ENCODE results near the gene ZDHHC17.

ZDHHC17 gene

GRCh38 chr12:76740501-76740900, 23.4 kb upstream of the ZDHHC17 start:
- no peak overlapping the region for H3K18ac ChIP-seq (ENCODE audit: low read depth in 1 of 2, low read length in 2 of 2)
- no peaks in the 10 kb centered on the region for H3K4me1 ChIP-seq (ENCODE audit: control insufficient read depth, insufficient read depth, low read depth, low read length)
- H3K79me1 ChIP-seq (replicated peaks; ENCODE audit: low read length, poor library complexity, severe bottlenecking): no peaks in the 10 kb centered on the region
- no peak overlapping the region for H2BK12ac ChIP-seq (ENCODE audit: low read length in 2 of 2)
- H3K23ac ChIP-seq (ENCODE audit: low read length in 2 of 2): no peak overlapping the region
- WGBS: 98% methylated on average over 8 of the region's 8 CpGs
- no peak overlapping the region for H3K4me3 ChIP-seq (ENCODE audit: insufficient read depth in 1 of 2, low read depth in 1 of 2, low read length in 2 of 2)
- H3K36me3 ChIP-seq (ENCODE audit: control insufficient read depth in 1 of 2, insufficient read depth in 2 of 2, low read depth in 1 of 2, low read length in 2 of 2): no peaks in the 10 kb centered on the region
- no peak overlapping the region for H2BK15ac ChIP-seq (ENCODE audit: low read depth, poor library complexity, severe bottlenecking)
- H3K27ac ChIP-seq (ENCODE audit: low read length, poor library complexity, severe bottlenecking): no peak overlapping the region
- no peak overlapping the region for H2BK5ac ChIP-seq (ENCODE audit: low read depth, low read length, poor library complexity, severe bottlenecking)
- H3K4me2 ChIP-seq (ENCODE audit: low read length, poor library complexity, severe bottlenecking): no peak overlapping the region
- no peaks in the 10 kb centered on the region for H3K27me3 ChIP-seq (ENCODE audit: control insufficient read depth in 1 of 2, insufficient read depth in 1 of 2, low read length in 2 of 2)
- H2AK5ac ChIP-seq (ENCODE audit: low read length, severe bottlenecking): no peak overlapping the region
- H3K9me3 ChIP-seq (ENCODE audit: control insufficient read depth, low read length): peaks cover 3% of the 10 kb centered on the region
- no peak overlapping the region for H2BK120ac ChIP-seq (ENCODE audit: low read depth, low read length)
- H3K14ac ChIP-seq (ENCODE audit: low read length in 2 of 2): no peak overlapping the region
- no peak overlapping the region for H4K91ac ChIP-seq (ENCODE audit: low read length)
- no peak overlapping the region for H4K8ac ChIP-seq (ENCODE audit: low read length)
- no peak overlapping the region for H2AFZ ChIP-seq (ENCODE audit: low read depth, low read length)
- DNase-seq: no peak
- H3K4ac ChIP-seq (ENCODE audit: low read depth in 1 of 2, low read length in 2 of 2): no peak overlapping the region
- H3K9ac ChIP-seq (ENCODE audit: low read length): no peak overlapping the region

GRCh38 chr12:76745343-76745742, 18.6 kb upstream of the ZDHHC17 start:
- Histone ChIP-seq H4K91ac (ENCODE audit: low read length) (no peak overlapping the region), H2BK120ac (ENCODE audit: low read depth, low read length) (no peak overlapping the region), H2BK5ac (ENCODE audit: low read depth, low read length, poor library complexity, severe bottlenecking) (no peak overlapping the region), H3K9me3 (ENCODE audit: control insufficient read depth, low read length) (no peaks in the 10 kb centered on the region), H3K79me1 (replicated peaks; ENCODE audit: low read length, poor library complexity, severe bottlenecking) (no peaks in the 10 kb centered on the region), H2BK12ac (ENCODE audit: low read length in 2 of 2) (no peak overlapping the region), H2BK15ac (ENCODE audit: low read depth, poor library complexity, severe bottlenecking) (no peak overlapping the region), H3K18ac (ENCODE audit: low read depth in 1 of 2, low read length in 2 of 2) (no peak overlapping the region), H3K36me3 (ENCODE audit: control insufficient read depth in 1 of 2, insufficient read depth in 2 of 2, low read depth in 1 of 2, low read length in 2 of 2) (no peaks in the 10 kb centered on the region), H3K4ac (ENCODE audit: low read depth in 1 of 2, low read length in 2 of 2) (no peak overlapping the region), H3K4me3 (ENCODE audit: insufficient read depth in 1 of 2, low read depth in 1 of 2, low read length in 2 of 2) (no peak overlapping the region), H2AFZ (ENCODE audit: low read depth, low read length) (no peak overlapping the region), H3K27ac (ENCODE audit: low read length, poor library complexity, severe bottlenecking) (no peak overlapping the region), H4K8ac (ENCODE audit: low read length) (no peak overlapping the region), H3K14ac (ENCODE audit: low read length in 2 of 2) (no peak overlapping the region), H3K9ac (ENCODE audit: low read length) (no peak overlapping the region), H3K4me1 (ENCODE audit: control insufficient read depth, insufficient read depth, low read depth, low read length) (no peaks in the 10 kb centered on the region), H2AK5ac (ENCODE audit: low read length, severe bottlenecking) (no peak overlapping the region), H3K27me3 (ENCODE audit: control insufficient read depth in 1 of 2, insufficient read depth in 1 of 2, low read length in 2 of 2) (no peaks in the 10 kb centered on the region), H3K23ac (ENCODE audit: low read length in 2 of 2) (no peak overlapping the region), H3K4me2 (ENCODE audit: low read length, poor library complexity, severe bottlenecking) (no peak overlapping the region)
- 100% methylated on average over 1 of the region's 2 CpGs for WGBS
- DNase-seq: no peak

- Histone ChIP-seq H3K79me1 (replicated peaks; ENCODE audit: low read length, poor library complexity, severe bottlenecking) (no peaks in the 10 kb centered on the region), H3K36me3 (ENCODE audit: control insufficient read depth in 1 of 2, insufficient read depth in 2 of 2, low read depth in 1 of 2, low read length in 2 of 2) (no peaks in the 10 kb centered on the region), H3K4me1 (ENCODE audit: control insufficient read depth, insufficient read depth, low read depth, low read length) (no peaks in the 10 kb centered on the region), H3K27me3 (ENCODE audit: control insufficient read depth in 1 of 2, insufficient read depth in 1 of 2, low read length in 2 of 2) (no peaks in the 10 kb centered on the region), H3K27ac (ENCODE audit: low read length, poor library complexity, severe bottlenecking) (no peak overlapping the region), H2BK5ac (ENCODE audit: low read depth, low read length, poor library complexity, severe bottlenecking) (no peak overlapping the region), H4K91ac (ENCODE audit: low read length) (no peak overlapping the region), H4K8ac (ENCODE audit: low read length) (no peak overlapping the region), H3K9me3 (ENCODE audit: control insufficient read depth, low read length) (no peaks in the 10 kb centered on the region), H2BK120ac (ENCODE audit: low read depth, low read length) (no peak overlapping the region), H3K9ac (ENCODE audit: low read length) (no peak overlapping the region), H3K23ac (ENCODE audit: low read length in 2 of 2) (no peak overlapping the region), H2BK15ac (ENCODE audit: low read depth, poor library complexity, severe bottlenecking) (no peak overlapping the region), H2AK5ac (ENCODE audit: low read length, severe bottlenecking) (no peak overlapping the region), H3K4ac (ENCODE audit: low read depth in 1 of 2, low read length in 2 of 2) (no peak overlapping the region), H2BK12ac (ENCODE audit: low read length in 2 of 2) (no peak overlapping the region), H2AFZ (ENCODE audit: low read depth, low read length) (no peak overlapping the region), H3K4me2 (ENCODE audit: low read length, poor library complexity, severe bottlenecking) (no peak overlapping the region), H3K18ac (ENCODE audit: low read depth in 1 of 2, low read length in 2 of 2) (no peak overlapping the region), H3K4me3 (ENCODE audit: insufficient read depth in 1 of 2, low read depth in 1 of 2, low read length in 2 of 2) (no peak overlapping the region), H3K14ac (ENCODE audit: low read length in 2 of 2) (no peak overlapping the region)
- WGBS: 75% methylated on average over 1 of the region's 1 CpG
- DNase-seq: no peak
These were observed 17.4 kb upstream of the ZDHHC17 start for GRCh38 chr12:76746516-76746915.

GRCh38 chr12:76747245-76747644, 16.7 kb upstream of the ZDHHC17 start:
- H4K8ac ChIP-seq (ENCODE audit: low read length): no peak overlapping the region
- no peaks in the 10 kb centered on the region for H3K79me1 ChIP-seq (replicated peaks; ENCODE audit: low read length, poor library complexity, severe bottlenecking)
- no peaks in the 10 kb centered on the region for H3K9me3 ChIP-seq (ENCODE audit: control insufficient read depth, low read length)
- H3K18ac ChIP-seq (ENCODE audit: low read depth in 1 of 2, low read length in 2 of 2): no peak overlapping the region
- no peak overlapping the region for H2AK5ac ChIP-seq (ENCODE audit: low read length, severe bottlenecking)
- no peak overlapping the region for H4K91ac ChIP-seq (ENCODE audit: low read length)
- no peak overlapping the region for H2BK120ac ChIP-seq (ENCODE audit: low read depth, low read length)
- no peak overlapping the region for H3K23ac ChIP-seq (ENCODE audit: low read length in 2 of 2)
- 100% methylated on average over 2 of the region's 2 CpGs for WGBS
- no peak overlapping the region for H2AFZ ChIP-seq (ENCODE audit: low read depth, low read length)
- H3K36me3 ChIP-seq (ENCODE audit: control insufficient read depth in 1 of 2, insufficient read depth in 2 of 2, low read depth in 1 of 2, low read length in 2 of 2): no peaks in the 10 kb centered on the region
- DNase-seq: no peak
- H3K4ac ChIP-seq (ENCODE audit: low read depth in 1 of 2, low read length in 2 of 2): no peak overlapping the region
- no peak overlapping the region for H3K4me2 ChIP-seq (ENCODE audit: low read length, poor library complexity, severe bottlenecking)
- no peak overlapping the region for H2BK5ac ChIP-seq (ENCODE audit: low read depth, low read length, poor library complexity, severe bottlenecking)
- no peak overlapping the region for H3K9ac ChIP-seq (ENCODE audit: low read length)
- no peak overlapping the region for H3K4me3 ChIP-seq (ENCODE audit: insufficient read depth in 1 of 2, low read depth in 1 of 2, low read length in 2 of 2)
- H3K14ac ChIP-seq (ENCODE audit: low read length in 2 of 2): no peak overlapping the region
- H2BK15ac ChIP-seq (ENCODE audit: low read depth, poor library complexity, severe bottlenecking): no peak overlapping the region
- no peaks in the 10 kb centered on the region for H3K4me1 ChIP-seq (ENCODE audit: control insufficient read depth, insufficient read depth, low read depth, low read length)
- no peak overlapping the region for H2BK12ac ChIP-seq (ENCODE audit: low read length in 2 of 2)
- no peaks in the 10 kb centered on the region for H3K27me3 ChIP-seq (ENCODE audit: control insufficient read depth in 1 of 2, insufficient read depth in 1 of 2, low read length in 2 of 2)
- no peak overlapping the region for H3K27ac ChIP-seq (ENCODE audit: low read length, poor library complexity, severe bottlenecking)
